GM12891 (cell line): Measurements from ENCODE around the gene TRIB2.

Source experiments
- POLR2A ChIP-seq: IDR thresholded peaks from 2 replicates; pipeline ENCODE4 v1.6.1; 2011; ENCODE audit warnings: low read depth, low read length, control low read depth
- POLR2AphosphoS5 ChIP-seq: IDR thresholded peaks from 2 replicates; pipeline ENCODE4 v1.6.1; 2011; ENCODE audit warnings: low read depth, low read length, control low read depth

DNA sequence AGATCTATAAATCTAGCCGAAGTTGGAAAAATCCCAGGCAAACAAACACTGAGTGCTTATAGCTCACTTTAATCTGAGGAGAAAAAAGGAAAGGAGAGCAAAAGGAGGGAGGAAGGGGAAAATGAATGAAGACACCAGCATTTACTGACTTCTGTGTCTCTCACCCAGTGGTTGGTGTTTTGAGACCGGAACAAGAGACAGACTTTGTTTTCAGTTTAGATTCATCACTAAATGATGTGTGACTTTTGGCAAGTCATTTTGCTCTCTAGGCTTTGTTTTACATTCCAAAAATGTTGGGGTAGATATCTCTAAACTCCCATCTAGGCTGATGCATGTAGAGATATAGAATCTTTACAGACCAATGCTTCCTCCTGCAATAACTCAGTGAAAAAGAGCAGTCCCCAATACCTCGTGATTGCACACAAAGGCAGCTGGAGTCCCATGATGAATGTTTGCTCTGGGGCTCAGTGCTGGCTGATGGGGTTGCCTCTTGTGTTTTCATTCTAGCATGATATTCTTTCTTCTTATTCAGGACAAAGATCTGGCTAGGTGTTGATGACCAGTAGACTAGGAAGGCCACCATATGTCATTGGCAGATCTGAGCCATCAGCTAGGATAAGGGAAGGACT, 51.4 kb downstream of the TRIB2 start:
- no peak for TF ChIP-seq POLR2AphosphoS5
- no peak for TF ChIP-seq POLR2A
